IMR-90 (cell line): Measurements from ENCODE around the gene TATDN2. TPM values are rescaled to one million over a fixed set of nuclear protein-coding genes. Genes with fewer than 3 reads are reported as not detected.

ENCODE experiments used
- ATAC-seq: fragments of 200-7000 bp; cut with Tn5 transposase; 2 replicates; pipeline ENCODE4 v1.9.1; 2020; ENCODE audit warnings: low read depth, mild to moderate bottlenecking, moderate library complexity
- BruUV-seq: library from RNA; stranded (reverse); fragments of 400-500 nt; replicated peaks from 2 replicates; lab custom pipeline; 2021; lab: Mats Ljungman, UMichigan
- CTCF ChIA-PET: fragments of 300-600 bp; formaldehyde crosslinking; extraction: SDS; loops from one replicate; lab custom pipeline; 2021; ENCODE audit warnings: antibody characterized with exemption; lab: Yijun Ruan, JAX
- POLR2A ChIA-PET: fragments of 300-600 bp; sonication (Branson Sonifier 250); formaldehyde crosslinking; loops from one replicate; lab custom pipeline; 2022; ENCODE audit warnings: antibody characterized with exemption; ENCODE audit not compliant: unreplicated experiment; lab: Charles Lee
- DNase-seq: peaks from one replicate; pipeline ENCODE4 v3.0.0; 2013
- H2AFZ ChIP-seq: replicated peaks from 2 replicates; pipeline ENCODE3; 2013; ENCODE audit warnings: low read length, mild to moderate bottlenecking; ENCODE audit not compliant: poor library complexity
- H2AK5ac ChIP-seq: 2 replicates; pipeline ENCODE4 v1.6.1; 2013; ENCODE audit warnings: low read depth, low read length, inconsistent platforms
- H2AK9ac ChIP-seq: replicated peaks from 2 replicates; pipeline ENCODE3; 2013; ENCODE audit warnings: mild to moderate bottlenecking, low read depth, low read length, moderate library complexity; ENCODE audit not compliant: poor library complexity
- H2BK120ac ChIP-seq: 2 replicates; pipeline ENCODE4 v1.6.1; 2013; ENCODE audit warnings: low read depth, low read length, inconsistent platforms
- H2BK15ac ChIP-seq: 3 replicates; pipeline ENCODE4 v1.6.1; 2013; ENCODE audit warnings: low read depth, low read length, inconsistent platforms
- H2BK20ac ChIP-seq: 2 replicates; pipeline ENCODE4 v1.6.1; 2013; ENCODE audit warnings: low read depth, mild to moderate bottlenecking, inconsistent platforms, low read length, moderate library complexity
- H2BK5ac ChIP-seq: 2 replicates; pipeline ENCODE4 v1.6.1; 2013; ENCODE audit warnings: mild to moderate bottlenecking, low read depth, low read length, inconsistent platforms; ENCODE audit not compliant: poor library complexity, severe bottlenecking
- H3K14ac ChIP-seq: replicated peaks from 2 replicates; pipeline ENCODE4 v1.6.1; 2013; ENCODE audit warnings: low read depth, low read length, inconsistent platforms
- H3K18ac ChIP-seq: 2 replicates; pipeline ENCODE4 v1.6.1; 2013; ENCODE audit warnings: low read depth, low read length, control low read depth
- H3K23ac ChIP-seq: 2 replicates; pipeline ENCODE4 v1.6.1; 2013; ENCODE audit warnings: low read depth, low read length, inconsistent platforms
- H3K27ac ChIP-seq: 2 replicates; pipeline ENCODE4 v1.5.1; 2013; ENCODE audit warnings: mild to moderate bottlenecking, control low read depth, low read length; ENCODE audit not compliant: insufficient read depth
- H3K27me3 ChIP-seq: 2 replicates; pipeline ENCODE4 v1.6.1; 2013; ENCODE audit warnings: low read length; ENCODE audit not compliant: control insufficient read depth, insufficient read depth
- H3K36me3 ChIP-seq: 2 replicates; pipeline ENCODE4 v1.6.1; 2013; ENCODE audit warnings: low read length, mixed read lengths; ENCODE audit not compliant: control insufficient read depth, insufficient read depth
- H3K4ac ChIP-seq: 2 replicates; pipeline ENCODE4 v1.6.1; 2013; ENCODE audit warnings: low read depth, low read length, inconsistent platforms
- H3K4me1 ChIP-seq: 2 replicates; pipeline ENCODE4 v1.6.1; 2013; ENCODE audit warnings: low read length, mixed read lengths; ENCODE audit not compliant: control insufficient read depth, insufficient read depth
- H3K4me2 ChIP-seq: 2 replicates; pipeline ENCODE4 v1.6.1; 2013; ENCODE audit warnings: low read depth, mild to moderate bottlenecking, control low read depth, low read length, moderate library complexity
- H3K4me3 ChIP-seq: 2 replicates; pipeline ENCODE4 v1.5.1; 2013; ENCODE audit warnings: low read depth, mild to moderate bottlenecking, control low read depth, low read length, moderate library complexity; ENCODE audit not compliant: insufficient read depth
- H3K56ac ChIP-seq: 2 replicates; pipeline ENCODE4 v1.6.1; 2013; ENCODE audit warnings: low read length, inconsistent platforms; ENCODE audit not compliant: insufficient read depth; ENCODE audit errors: extremely low read depth
- H3K79me1 ChIP-seq, 2 experiments: 2 replicates each; pipeline ENCODE4 v1.6.1; 2013; ENCODE audit warnings: low read length in 2 of 2, inconsistent platforms in 1 of 2, low read depth in 1 of 2
- H3K9ac ChIP-seq: 2 replicates; pipeline ENCODE4 v1.6.1; 2013; ENCODE audit warnings: low read depth, low read length, control low read depth
- H3K9me1 ChIP-seq: 2 replicates; pipeline ENCODE4 v1.6.1; 2013; ENCODE audit warnings: low read length, inconsistent platforms; ENCODE audit not compliant: insufficient read depth
- H3K9me3 ChIP-seq: 2 replicates; pipeline ENCODE4 v1.6.1; 2013; ENCODE audit warnings: low read length; ENCODE audit not compliant: control insufficient read depth, insufficient read depth
- H4K20me1 ChIP-seq: 2 replicates; pipeline ENCODE4 v1.6.1; 2013; ENCODE audit warnings: low read length, inconsistent platforms; ENCODE audit not compliant: insufficient read depth
- H4K5ac ChIP-seq: 2 replicates; pipeline ENCODE4 v1.6.1; 2013; ENCODE audit warnings: mild to moderate bottlenecking, low read depth, low read length, control low read depth
- H4K8ac ChIP-seq, 2 experiments: 2 replicates each; pipeline ENCODE4 v1.6.1; 2013; ENCODE audit warnings: low read depth in 2 of 2, low read length in 2 of 2, control low read depth in 1 of 2, inconsistent platforms in 1 of 2
- H4K91ac ChIP-seq: 2 replicates; pipeline ENCODE4 v1.6.1; 2013; ENCODE audit warnings: low read depth, low read length, inconsistent platforms; ENCODE audit not compliant: insufficient read depth
- BHLHE40 ChIP-seq: fragments of 150-350 bp; IDR thresholded peaks from 2 replicates; pipeline ENCODE4 v1.6.1; 2016; ENCODE audit warnings: mild to moderate bottlenecking, low read depth, low read length
- RAD21 ChIP-seq: IDR thresholded peaks from 2 replicates; pipeline ENCODE4 v1.6.1; 2012; ENCODE audit warnings: low read length, improper control_type of control experiment
- USF2 ChIP-seq: fragments of 150-350 bp; IDR thresholded peaks from 2 replicates; pipeline ENCODE4 v1.6.1; 2017; ENCODE audit warnings: mild to moderate bottlenecking, antibody characterized with exemption, low read length, low read depth
- WGBS, 2 experiments: methylation state at CpG; one replicate each; pipeline versions ENCODE4 v1.1.5 to v1.1.7; 2013; ENCODE audit warnings: missing lambda C conversion rate in 2 of 2; ENCODE audit not compliant: insufficient read length in 1 of 2; ENCODE audit errors: extremely low coverage in 2 of 2; 5-methylcytosine and 5-hydroxymethylcytosine counted together
- dilution Hi-C: fragments of 300-500 bp; cut with HindIII; formaldehyde crosslinking; loops from one replicate; pipeline ENCODE4 v1.14.3; 2018; ENCODE audit warnings: low sequenced_read_pairs; ENCODE audit not compliant: unreplicated experiment
- in situ Hi-C: fragments of 300-500 bp; cut with MboI; formaldehyde crosslinking; loops from 3 replicates; pipeline ENCODE4 v1.14.3; 2019; ENCODE audit warnings: low sequenced_read_pairs, inconsistent platforms, mixed read lengths
- intact Hi-C: fragments of 100-400 bp; cut with micrococcal nuclease; formaldehyde crosslinking; loops from 2 replicates; pipeline ENCODE4 v1.10.0; 2022
- polyA plus RNA-seq, 3 experiments: library from polyadenylated mRNA; depleted of rRNA; stranded (reverse); fragments of >200 nt; gene quantifications; 2 replicates each; pipeline ENCODE4 v1.2.3, GENCODE V29; 2012; ENCODE audit warnings: low replicate concordance in 1 of 3
- total RNA-seq: library from RNA; depleted of rRNA; stranded (reverse); fragments of >200 nt; gene quantifications from 2 replicates; pipeline ENCODE4 v1.2.3, GENCODE V29; 2012
- TF ChIP-seq, protein P1 (sequence below): conservative IDR thresholded peaks from 2 replicates; pipeline ENCODE4 v1.5.1; 2012; ENCODE audit warnings: mild to moderate bottlenecking, low read depth, low read length, improper control_type of control experiment

TATDN2 gene
- total and polyA plus RNA-seq, 2 of the 4 experiments (the other 2 are of a cell fraction), result 9.0 to 18.8 TPM

GRCh38 chr3:10232137-10232536 is 16.1 kb upstream of the TATDN2 start:
- intact Hi-C loops, result no loop called here
- no TSS peak for BruUV-seq

More at GRCh38 chr3:10232137-10232536, 16.1 kb upstream of the TATDN2 start:
- Histone ChIP-seq H3K4me1 (no peaks in the 10 kb centered on the region), H2AFZ (no peak overlapping the region), H3K9me1 (peaks cover 7% of the 10 kb centered on the region; the same call in 1 of the 2 replicates), H4K8ac (no peak overlapping the region), H3K4me3 (no peak overlapping the region), H3K36me3 (peaks cover 19% of the 10 kb centered on the region), H2BK20ac (no peak overlapping the region), H4K20me1 (no peaks in the 10 kb centered on the region), H2AK9ac (no peak overlapping the region), H3K9ac (no peak overlapping the region), H4K5ac (no peak overlapping the region), H2BK120ac (no peak overlapping the region), H3K27ac (no peak overlapping the region), H2BK15ac (no peak overlapping the region), H3K27me3 (no peaks in the 10 kb centered on the region), H3K18ac (no peak overlapping the region), H2BK5ac (no peak overlapping the region), H3K4ac (no peak overlapping the region), H3K4me2 (no peak overlapping the region), H3K14ac (no peak overlapping the region), H4K91ac (no peak overlapping the region), H3K56ac (no peak overlapping the region), H3K79me1 (no peaks in the 10 kb centered on the region), H2AK5ac (no peak overlapping the region), H3K9me3 (no peaks in the 10 kb centered on the region), H3K23ac (no peak overlapping the region)
- in situ Hi-C loops, result no loop called here
- ATAC-seq (no peak), DNase-seq (no peak)
- dilution Hi-C loops, result no loop called here
- WGBS, 2 experiments, result 100% methylated on average over 1 of the region's 7 CpGs; no CpG with 5 or more reads in 1 of the 2 experiments
- POLR2A ChIA-PET, result no interaction called here
- TF ChIP-seq RAD21 (no peak), USF2 (no peak), BHLHE40 (no peak)
- TF ChIP-seq, protein P1, sequence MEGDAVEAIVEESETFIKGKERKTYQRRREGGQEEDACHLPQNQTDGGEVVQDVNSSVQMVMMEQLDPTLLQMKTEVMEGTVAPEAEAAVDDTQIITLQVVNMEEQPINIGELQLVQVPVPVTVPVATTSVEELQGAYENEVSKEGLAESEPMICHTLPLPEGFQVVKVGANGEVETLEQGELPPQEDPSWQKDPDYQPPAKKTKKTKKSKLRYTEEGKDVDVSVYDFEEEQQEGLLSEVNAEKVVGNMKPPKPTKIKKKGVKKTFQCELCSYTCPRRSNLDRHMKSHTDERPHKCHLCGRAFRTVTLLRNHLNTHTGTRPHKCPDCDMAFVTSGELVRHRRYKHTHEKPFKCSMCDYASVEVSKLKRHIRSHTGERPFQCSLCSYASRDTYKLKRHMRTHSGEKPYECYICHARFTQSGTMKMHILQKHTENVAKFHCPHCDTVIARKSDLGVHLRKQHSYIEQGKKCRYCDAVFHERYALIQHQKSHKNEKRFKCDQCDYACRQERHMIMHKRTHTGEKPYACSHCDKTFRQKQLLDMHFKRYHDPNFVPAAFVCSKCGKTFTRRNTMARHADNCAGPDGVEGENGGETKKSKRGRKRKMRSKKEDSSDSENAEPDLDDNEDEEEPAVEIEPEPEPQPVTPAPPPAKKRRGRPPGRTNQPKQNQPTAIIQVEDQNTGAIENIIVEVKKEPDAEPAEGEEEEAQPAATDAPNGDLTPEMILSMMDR, result no peak
- CTCF ChIA-PET, result no interaction called here
